HL-60 (cell line): ENCODE results near the gene STT3B.

Source experiments
- DNase-seq, 2 experiments: peaks; one replicate each; pipeline ENCODE4 v3.0.0-alpha.2; 2010 to 2020; ENCODE audit warnings: low read depth in 1 of 2, low spot score in 1 of 2
- H3K27ac ChIP-seq: fragments of 250-450 bp; sonication (Bioruptor Pico); replicated peaks from 2 replicates; pipeline ENCODE4 v1.5.1; 2020; ENCODE audit warnings: mild to moderate bottlenecking, moderate library complexity
- H3K27me3 ChIP-seq: fragments of 250-450 bp; sonication (Bioruptor Pico); 2 replicates; pipeline ENCODE4 v1.5.1; 2021; ENCODE audit warnings: mild to moderate bottlenecking, moderate library complexity; ENCODE audit not compliant: insufficient read depth, poor library complexity, severe bottlenecking
- H3K4me3 ChIP-seq: replicated peaks from 2 replicates; pipeline ENCODE4 v1.5.1; 2011; ENCODE audit warnings: mild to moderate bottlenecking, control low read depth, low read length; ENCODE audit not compliant: insufficient read depth
- GABPA ChIP-seq: IDR thresholded peaks from 2 replicates; pipeline ENCODE4 v1.6.1; 2012; ENCODE audit warnings: low read depth
- POLR2AphosphoS5 ChIP-seq: IDR thresholded peaks from 2 replicates; pipeline ENCODE4 v1.6.1; 2012; ENCODE audit warnings: low read depth
- SPI1 ChIP-seq: IDR thresholded peaks from 2 replicates; pipeline ENCODE4 v1.6.1; 2012; ENCODE audit warnings: low read depth, mild to moderate bottlenecking, borderline replicate concordance
- TF ChIP-seq, protein P1 (sequence below): IDR thresholded peaks from one replicate; pipeline ENCODE4 v1.5.1; 2011; ENCODE audit warnings: low read length, control low read depth, inconsistent platforms; ENCODE audit not compliant: insufficient read depth
- TF ChIP-seq, protein P2 (sequence below): IDR thresholded peaks from 2 replicates; pipeline ENCODE4 v1.6.1; 2012; ENCODE audit warnings: low read depth; ENCODE audit not compliant: insufficient replicate concordance

The STT3B gene

DNA sequence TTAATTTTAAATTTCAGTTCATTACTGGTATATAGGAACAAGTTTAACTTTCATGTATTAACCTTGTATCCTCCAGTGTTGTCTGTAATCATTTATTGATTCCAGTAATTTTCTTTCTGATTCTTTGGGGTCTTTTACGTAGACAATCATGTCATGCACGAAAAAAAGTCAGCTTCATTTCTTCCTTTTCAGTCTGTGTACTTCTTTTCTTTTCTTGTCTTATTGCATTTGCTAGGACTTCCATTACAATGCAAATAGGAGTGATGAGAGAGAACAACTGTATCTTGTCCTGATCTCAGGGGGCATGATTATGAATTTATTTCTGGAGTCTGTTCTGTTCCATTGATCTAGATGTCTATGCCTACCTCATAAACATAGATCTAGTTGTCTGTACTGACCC, 56.5 kb downstream of the STT3B start:
- Histone ChIP-seq H3K4me3 (no peak overlapping the region), H3K27me3 (no peaks in the 10 kb centered on the region), H3K27ac (no peak overlapping the region)
- TF ChIP-seq SPI1 (no peak), GABPA (no peak), POLR2AphosphoS5 (no peak)
- TF ChIP-seq, protein P1, sequence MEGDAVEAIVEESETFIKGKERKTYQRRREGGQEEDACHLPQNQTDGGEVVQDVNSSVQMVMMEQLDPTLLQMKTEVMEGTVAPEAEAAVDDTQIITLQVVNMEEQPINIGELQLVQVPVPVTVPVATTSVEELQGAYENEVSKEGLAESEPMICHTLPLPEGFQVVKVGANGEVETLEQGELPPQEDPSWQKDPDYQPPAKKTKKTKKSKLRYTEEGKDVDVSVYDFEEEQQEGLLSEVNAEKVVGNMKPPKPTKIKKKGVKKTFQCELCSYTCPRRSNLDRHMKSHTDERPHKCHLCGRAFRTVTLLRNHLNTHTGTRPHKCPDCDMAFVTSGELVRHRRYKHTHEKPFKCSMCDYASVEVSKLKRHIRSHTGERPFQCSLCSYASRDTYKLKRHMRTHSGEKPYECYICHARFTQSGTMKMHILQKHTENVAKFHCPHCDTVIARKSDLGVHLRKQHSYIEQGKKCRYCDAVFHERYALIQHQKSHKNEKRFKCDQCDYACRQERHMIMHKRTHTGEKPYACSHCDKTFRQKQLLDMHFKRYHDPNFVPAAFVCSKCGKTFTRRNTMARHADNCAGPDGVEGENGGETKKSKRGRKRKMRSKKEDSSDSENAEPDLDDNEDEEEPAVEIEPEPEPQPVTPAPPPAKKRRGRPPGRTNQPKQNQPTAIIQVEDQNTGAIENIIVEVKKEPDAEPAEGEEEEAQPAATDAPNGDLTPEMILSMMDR: no peak
- TF ChIP-seq, protein P2, sequence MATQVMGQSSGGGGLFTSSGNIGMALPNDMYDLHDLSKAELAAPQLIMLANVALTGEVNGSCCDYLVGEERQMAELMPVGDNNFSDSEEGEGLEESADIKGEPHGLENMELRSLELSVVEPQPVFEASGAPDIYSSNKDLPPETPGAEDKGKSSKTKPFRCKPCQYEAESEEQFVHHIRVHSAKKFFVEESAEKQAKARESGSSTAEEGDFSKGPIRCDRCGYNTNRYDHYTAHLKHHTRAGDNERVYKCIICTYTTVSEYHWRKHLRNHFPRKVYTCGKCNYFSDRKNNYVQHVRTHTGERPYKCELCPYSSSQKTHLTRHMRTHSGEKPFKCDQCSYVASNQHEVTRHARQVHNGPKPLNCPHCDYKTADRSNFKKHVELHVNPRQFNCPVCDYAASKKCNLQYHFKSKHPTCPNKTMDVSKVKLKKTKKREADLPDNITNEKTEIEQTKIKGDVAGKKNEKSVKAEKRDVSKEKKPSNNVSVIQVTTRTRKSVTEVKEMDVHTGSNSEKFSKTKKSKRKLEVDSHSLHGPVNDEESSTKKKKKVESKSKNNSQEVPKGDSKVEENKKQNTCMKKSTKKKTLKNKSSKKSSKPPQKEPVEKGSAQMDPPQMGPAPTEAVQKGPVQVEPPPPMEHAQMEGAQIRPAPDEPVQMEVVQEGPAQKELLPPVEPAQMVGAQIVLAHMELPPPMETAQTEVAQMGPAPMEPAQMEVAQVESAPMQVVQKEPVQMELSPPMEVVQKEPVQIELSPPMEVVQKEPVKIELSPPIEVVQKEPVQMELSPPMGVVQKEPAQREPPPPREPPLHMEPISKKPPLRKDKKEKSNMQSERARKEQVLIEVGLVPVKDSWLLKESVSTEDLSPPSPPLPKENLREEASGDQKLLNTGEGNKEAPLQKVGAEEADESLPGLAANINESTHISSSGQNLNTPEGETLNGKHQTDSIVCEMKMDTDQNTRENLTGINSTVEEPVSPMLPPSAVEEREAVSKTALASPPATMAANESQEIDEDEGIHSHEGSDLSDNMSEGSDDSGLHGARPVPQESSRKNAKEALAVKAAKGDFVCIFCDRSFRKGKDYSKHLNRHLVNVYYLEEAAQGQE: no peak
- no peak for DNase-seq

DNA sequence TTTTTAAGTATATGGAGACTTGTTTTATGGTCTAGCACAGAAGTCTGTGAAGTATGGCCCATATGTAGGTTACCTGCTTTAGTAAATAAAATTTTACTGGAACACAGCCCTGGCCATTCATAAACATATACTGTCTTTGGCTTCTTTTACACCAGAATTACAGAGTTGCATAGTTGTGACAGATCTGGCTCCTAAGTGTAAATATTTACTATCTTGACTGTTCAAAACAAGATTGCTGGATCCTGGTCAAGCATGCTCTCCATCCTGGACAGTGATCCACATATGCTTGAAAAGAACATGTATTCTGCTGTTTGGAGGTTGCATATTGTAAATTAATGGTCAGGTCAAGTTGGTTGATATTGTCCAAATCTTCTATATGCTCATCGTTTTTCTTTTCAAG, 57.9 kb downstream of the STT3B start:
- no peaks in the 10 kb centered on the region for H3K27me3 ChIP-seq
- DNase-seq: no peak
- no peak overlapping the region for H3K27ac ChIP-seq
- TF ChIP-seq POLR2AphosphoS5: no peak
- TF ChIP-seq, protein P1: no peak
- TF ChIP-seq, protein P2: no peak
- no peak for TF ChIP-seq SPI1
- TF ChIP-seq GABPA: no peak
- no peak overlapping the region for H3K4me3 ChIP-seq

DNA sequence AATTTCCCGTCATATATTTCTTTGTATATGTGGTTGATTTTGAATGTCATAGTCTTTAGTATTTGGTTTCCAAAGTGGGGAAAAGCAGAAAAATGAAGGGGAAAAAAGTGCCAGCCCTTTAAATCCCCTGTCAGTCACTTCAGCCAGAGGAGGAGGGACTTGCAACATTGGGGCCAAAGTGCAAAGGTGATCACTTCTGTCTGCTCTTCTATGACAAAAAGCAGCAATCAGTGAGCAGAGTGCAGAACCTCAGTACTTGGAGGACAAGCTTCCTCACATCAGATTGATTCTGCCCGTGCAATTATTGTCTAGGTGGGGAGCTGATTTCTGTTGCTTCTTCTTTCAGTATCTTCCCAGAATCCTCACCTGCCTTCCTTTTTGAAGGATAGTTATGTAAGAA, 60.0 kb downstream of the STT3B start:
- Histone ChIP-seq H3K27ac (no peak overlapping the region), H3K27me3 (no peaks in the 10 kb centered on the region), H3K4me3 (no peak overlapping the region)
- TF ChIP-seq GABPA (no peak), POLR2AphosphoS5 (no peak), SPI1 (no peak)
- TF ChIP-seq, protein P2: no peak
- DNase-seq: no peak

DNA sequence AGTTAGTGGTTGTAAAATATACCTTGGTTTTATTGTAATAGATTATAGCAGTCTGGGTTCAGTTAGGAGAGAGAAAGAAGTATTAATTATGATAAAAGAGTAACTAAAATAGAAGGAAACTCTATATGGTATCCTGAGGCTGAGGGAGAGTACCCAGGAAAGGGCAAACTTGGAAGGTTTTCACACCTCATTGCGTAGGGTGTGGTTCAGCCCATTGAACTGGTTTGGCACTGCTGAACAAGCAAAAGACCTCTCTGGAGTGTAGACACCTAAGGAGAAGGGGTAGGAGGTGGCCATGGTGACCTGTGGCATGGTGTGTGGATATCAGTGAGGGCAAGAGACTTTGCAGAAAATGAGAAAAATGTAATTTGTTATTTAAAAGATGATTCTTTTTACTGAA, 63.5 kb downstream of the STT3B start:
- no peaks in the 10 kb centered on the region for H3K27me3 ChIP-seq
- DNase-seq: no peak
- no peak overlapping the region for H3K4me3 ChIP-seq
- H3K27ac ChIP-seq: no peak overlapping the region
- TF ChIP-seq SPI1 (no peak), POLR2AphosphoS5 (no peak), GABPA (no peak)
- TF ChIP-seq, protein P1: no peak
- TF ChIP-seq, protein P2: no peak
